ENCODE measurements around the gene ABCA2. TPM values are rescaled to one million over a fixed set of nuclear protein-coding genes. Genes with fewer than 3 reads are reported as not detected.

The ABCA2 gene
- total and polyA plus RNA-seq, 8 donors = 7.3 to 385 (median 44.2) TPM

- Histone ChIP-seq H3K36me3 (no peaks in the 10 kb centered on the region), H3K27ac (no peak overlapping the region), H3K4me3 (no peak overlapping the region), H3K9me3 (no peaks in the 10 kb centered on the region), H3K4me1 (peaks cover 4 to 15% (median 10%) of the 10 kb centered on the region in 4 donors), H3K27me3 (peaks cover 12 to 69% (median 28%) of the 10 kb centered on the region in 3 donors)
- TF ChIP-seq POLR2AphosphoS5 (IDR thresholded peaks at IDR 0.05) (no peak), POLR2A (IDR thresholded peaks at IDR 0.05) (no peak), CTCF (IDR thresholded peaks at IDR 0.05) (no peak), EP300 (IDR thresholded peaks at IDR 0.05) (no peak)
- WGBS, 5 donors = 54 to 67% (median 62%) methylated on average over 13 to 29 of the region's 29 CpGs
- intact Hi-C loops (cut with DNase I; ENCODE audit: low total_unique reads) = no loop called here
- DNase-seq = no peak
These were observed 43.5 kb downstream of the ABCA2 start for GRCh38 chr9:136984464-136985026.

GRCh38 chr9:136983656-136984314, 44.3 kb downstream of the ABCA2 start:
- no peaks in the 10 kb centered on the region for H3K36me3 ChIP-seq
- peaks cover 4 to 18% (median 13%) of the 10 kb centered on the region in 4 donors for H3K4me1 ChIP-seq
- H3K9me3 ChIP-seq = no peaks in the 10 kb centered on the region
- H3K27ac ChIP-seq = no peak overlapping the region
- H3K27me3 ChIP-seq = peaks cover 12 to 69% (median 28%) of the 10 kb centered on the region in 3 donors
- no peak for DNase-seq
- 79 to 92% (median 86%) methylated on average over 7 to 11 of the region's 11 CpGs for WGBS, 5 donors
- intact Hi-C loops (cut with DNase I; ENCODE audit: low total_unique reads) = no loop called here
- no peak overlapping the region for H3K4me3 ChIP-seq
- TF ChIP-seq CTCF (IDR thresholded peaks at IDR 0.05) (no peak), POLR2A (IDR thresholded peaks at IDR 0.05) (no peak), POLR2AphosphoS5 (IDR thresholded peaks at IDR 0.05) (no peak), EP300 (IDR thresholded peaks at IDR 0.05) (no peak)

GRCh38 chr9:136983167-136983566, 44.9 kb downstream of the ABCA2 start:
- no peak for DNase-seq

More at GRCh38 chr9:136983167-136983566, 44.9 kb downstream of the ABCA2 start:
- Histone ChIP-seq H3K36me3 (no peaks in the 10 kb centered on the region), H3K4me1 (peaks cover 6 to 23% (median 17%) of the 10 kb centered on the region in 4 donors), H3K9me3 (no peaks in the 10 kb centered on the region), H3K27me3 (peaks cover 12 to 72% (median 28%) of the 10 kb centered on the region in 3 donors), H3K27ac (no peak overlapping the region), H3K4me3 (no peak overlapping the region)
- WGBS, 5 donors = 80 to 89% (median 81%) methylated on average over 7 to 9 of the region's 9 CpGs
- intact Hi-C loops (cut with DNase I; ENCODE audit: low total_unique reads) = no loop called here
- TF ChIP-seq CTCF (IDR thresholded peaks at IDR 0.05) = no peak
- TF ChIP-seq EP300 (IDR thresholded peaks at IDR 0.05) = no peak
- TF ChIP-seq POLR2AphosphoS5 (IDR thresholded peaks at IDR 0.05) = no peak
- no peak for TF ChIP-seq POLR2A (IDR thresholded peaks at IDR 0.05)

All from stomach (tissue), 9 donors.